ENCODE measurements around the gene HLA-DOA. TPM values are rescaled to one million over a fixed set of nuclear protein-coding genes. Genes with fewer than 3 reads are reported as not detected.

HLA-DOA gene
- total RNA-seq = not detected in 2 replicates

DNA sequence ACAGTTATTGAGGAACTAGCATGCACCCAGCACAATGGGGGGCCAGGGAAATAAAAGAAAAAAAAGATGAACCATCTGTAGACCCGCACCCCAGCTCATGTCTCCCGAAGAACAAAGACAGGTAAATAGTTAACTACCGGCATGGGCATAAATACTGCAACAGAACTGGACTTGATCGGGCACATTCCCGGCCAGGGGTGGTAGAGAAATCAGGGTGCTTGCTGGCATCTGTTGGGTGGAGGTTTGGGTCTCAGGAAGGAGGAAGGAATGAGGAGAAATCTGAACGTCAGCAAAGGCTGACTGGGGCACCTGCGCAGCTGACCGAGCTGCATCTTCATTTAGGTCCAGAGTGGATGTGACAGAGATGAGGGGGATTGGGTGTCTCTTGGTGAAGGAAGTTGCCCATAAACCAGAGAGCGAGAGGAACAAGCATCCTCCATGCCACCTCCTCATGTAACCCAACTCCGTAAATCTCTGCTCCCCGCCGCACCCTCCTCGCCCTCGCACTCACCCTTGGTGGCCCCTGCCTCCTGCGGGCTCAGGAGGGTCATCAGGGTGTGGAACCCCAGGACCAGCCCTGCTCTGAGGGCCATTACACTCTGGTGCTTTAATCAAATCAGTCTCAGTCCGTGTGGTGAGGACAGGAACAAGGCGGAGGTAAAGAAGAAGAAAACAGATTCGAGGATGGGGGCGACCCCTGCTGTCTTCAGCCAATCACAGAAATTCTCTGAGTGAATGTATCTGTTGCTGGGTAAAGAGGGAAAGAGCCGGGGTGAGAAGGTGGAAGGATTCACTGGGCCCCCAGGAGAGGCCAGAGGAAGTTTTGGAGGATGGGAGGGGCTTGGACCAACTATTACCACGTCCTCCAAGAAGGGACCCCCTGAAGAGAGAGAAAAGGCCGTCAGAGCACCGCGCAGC, at the start of gene HLA-DOA:
TSS of gene HLA-DOA (minus strand) at position 648 of the 918 bp plus-strand sequence.

DNA sequence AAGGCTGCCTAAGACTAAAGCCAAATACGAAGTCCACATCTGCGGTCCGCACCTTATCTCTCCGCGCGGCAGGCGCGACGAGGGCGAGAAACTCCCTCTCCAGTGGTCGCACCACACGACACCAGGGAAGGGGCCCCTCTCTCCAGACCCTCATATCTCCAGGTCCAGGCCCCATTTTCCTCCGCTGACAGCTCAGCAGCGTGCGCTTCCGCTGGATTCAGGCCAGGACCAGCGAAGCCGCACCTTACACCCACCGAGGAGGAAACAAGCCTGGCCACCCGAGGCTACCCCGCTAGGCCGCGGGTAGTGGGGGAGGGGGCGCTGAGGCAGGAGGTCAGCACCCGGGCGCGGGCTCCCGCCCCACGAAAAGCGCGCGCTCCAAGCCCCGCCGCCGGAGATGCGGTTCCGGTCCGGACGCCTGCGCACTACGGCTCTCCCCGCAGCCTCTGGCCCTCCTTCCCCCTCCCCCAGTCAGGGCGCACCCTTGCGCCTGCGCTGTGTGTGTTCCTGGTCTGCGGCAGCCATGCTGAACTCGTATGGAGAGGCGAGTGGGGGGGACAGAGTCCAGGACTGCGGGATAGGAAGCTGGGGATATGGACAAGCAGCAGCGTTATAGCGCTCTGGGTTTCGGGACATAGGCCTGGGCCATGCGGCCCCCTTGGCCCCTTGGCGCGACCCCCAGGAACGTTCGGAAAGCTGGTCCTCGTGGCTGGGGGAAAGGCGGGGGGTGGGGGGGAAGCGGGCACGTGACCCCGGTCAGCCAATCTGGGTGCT, 41.1 kb downstream of the HLA-DOA start, which contains the start of gene BRD2:
TSS of gene BRD2 (plus strand) at position 502 of the 774 bp plus-strand sequence. CDS start 4,305 bp downstream, outside the sequence.

Other genes with a start within 250 kb of the HLA-DOA start
- gene HLA-DQB2, start 246.1 kb downstream of the HLA-DOA start, total RNA-seq = not detected in 2 replicates
- 2.2 TPM in 1 of 2 replicates, not detected in the other for gene HLA-DOB, start 192.6 kb downstream of the HLA-DOA start, total RNA-seq
- 6.3 and 6.6 TPM in 2 replicates for gene TAP2, start 170.9 kb downstream of the HLA-DOA start, total RNA-seq
- 32.7 and 68.0 TPM in 2 replicates for gene PSMB8, start 165.5 kb downstream of the HLA-DOA start, total RNA-seq
- gene TAP1, start 155.9 kb downstream of the HLA-DOA start, total RNA-seq = 15.9 and 19.5 TPM in 2 replicates
- 11.1 and 18.1 TPM in 2 replicates for gene PSMB9, start 155.4 kb downstream of the HLA-DOA start, total RNA-seq
- 0.23 TPM in 1 of 2 replicates, not detected in the other for gene HLA-DMB, start 68.6 kb downstream of the HLA-DOA start, total RNA-seq
- gene HLA-DMA, start 56.5 kb downstream of the HLA-DOA start, total RNA-seq = 4.3 and 7.8 TPM in 2 replicates
- gene BRD2, start 41.0 kb downstream of the HLA-DOA start, total RNA-seq = 83.6 and 109 TPM in 2 replicates
- gene HLA-DPA1, start 64.1 kb upstream of the HLA-DOA start, total RNA-seq = 1.6 and 5.1 TPM in 2 replicates
- 7.7 and 7.8 TPM in 2 replicates for gene HLA-DPB1, start 66.4 kb upstream of the HLA-DOA start, total RNA-seq
- under 0.01 and 0.09 TPM in 2 replicates for gene COL11A2, start 182.9 kb upstream of the HLA-DOA start, total RNA-seq
- 20.3 and 20.7 TPM in 2 replicates for gene RXRB, start 191.1 kb upstream of the HLA-DOA start, total RNA-seq
- gene SLC39A7, start 191.3 kb upstream of the HLA-DOA start, total RNA-seq = 97.4 and 161 TPM in 2 replicates
- gene HSD17B8, start 195.1 kb upstream of the HLA-DOA start, total RNA-seq = 5.7 and 9.1 TPM in 2 replicates
- 12.3 and 12.8 TPM in 2 replicates for gene RING1, start 198.9 kb upstream of the HLA-DOA start, total RNA-seq